GM12891 (cell line): ENCODE measurements around the gene LCE7A.

Source experiments
- DNase-seq: peaks from one replicate; pipeline ENCODE4 v3.0.0; 2011; ENCODE audit warnings: low spot score; ENCODE audit not compliant: insufficient read length
- FAIRE-seq: peaks from 2 replicates; lab custom pipeline; 2011; peaks lifted over from hg19 to GRCh38; lab: Jason Lieb, UNC
- PAX5 ChIP-seq: IDR thresholded peaks from 2 replicates; pipeline ENCODE4 v1.6.1; 2011; ENCODE audit warnings: low read length, moderate library complexity, mild to moderate bottlenecking; ENCODE audit not compliant: insufficient read depth, severe bottlenecking
- POLR2A ChIP-seq: IDR thresholded peaks from 2 replicates; pipeline ENCODE4 v1.6.1; 2011; ENCODE audit warnings: low read depth, low read length, control low read depth
- POLR2AphosphoS5 ChIP-seq: IDR thresholded peaks from 2 replicates; pipeline ENCODE4 v1.6.1; 2011; ENCODE audit warnings: low read depth, low read length, control low read depth
- POU2F2 ChIP-seq: IDR thresholded peaks from 2 replicates; pipeline ENCODE4 v1.6.1; 2011; ENCODE audit warnings: low read depth, mild to moderate bottlenecking, control low read depth, low read length, moderate library complexity
- SPI1 ChIP-seq: IDR thresholded peaks from 2 replicates; pipeline ENCODE4 v1.6.1; 2011; ENCODE audit warnings: low read depth, low read length, control low read depth
- TAF1 ChIP-seq: IDR thresholded peaks from 2 replicates; pipeline ENCODE4 v1.6.1; 2011; ENCODE audit warnings: low read depth, low read length, control low read depth

Gene LCE7A

GRCh38 chr1:152878042-152878441 lies 18.2 kb downstream of the LCE7A start, which contains the start of gene SMCP:
Gene SMCP (plus strand): TSS chr1:152878322. CDS start chr1:152884423, 6,101 bp downstream.
- FAIRE-seq = no peak
- no peak for DNase-seq
- TF ChIP-seq SPI1 = no peak
- TF ChIP-seq PAX5 = no peak
- no peak for TF ChIP-seq POU2F2
- TF ChIP-seq POLR2AphosphoS5 = no peak
- no peak for TF ChIP-seq POLR2A
- TF ChIP-seq TAF1 = no peak

GRCh38 chr1:152879559-152880198 lies 19.9 kb downstream of the LCE7A start:
- no peak for TF ChIP-seq POLR2AphosphoS5
- no peak for TF ChIP-seq SPI1
- no peak for TF ChIP-seq POLR2A
- TF ChIP-seq POU2F2 = no peak
- no peak for TF ChIP-seq PAX5
- TF ChIP-seq TAF1 = no peak
- FAIRE-seq (no peak), DNase-seq (no peak)

GRCh38 chr1:152880316-152880715 lies 20.5 kb downstream of the LCE7A start:
- FAIRE-seq (peak; percentile 16), DNase-seq (no peak)
- no peak for TF ChIP-seq TAF1
- TF ChIP-seq POLR2AphosphoS5 = no peak
- no peak for TF ChIP-seq POLR2A
- TF ChIP-seq PAX5 = no peak
- no peak for TF ChIP-seq POU2F2
- no peak for TF ChIP-seq SPI1

GRCh38 chr1:152880907-152881306 lies 21.1 kb downstream of the LCE7A start:
- TF ChIP-seq POU2F2 (no peak), SPI1 (no peak), PAX5 (no peak)
- DNase-seq (no peak), FAIRE-seq (no peak)

- no peak for TF ChIP-seq TAF1
- peak; percentile 68 for TF ChIP-seq SPI1
- FAIRE-seq (no peak), DNase-seq (no peak)
Measured at GRCh38 chr1:152884085-152884484, 24.3 kb downstream of the LCE7A start.

- DNase-seq (no peak), FAIRE-seq (no peak)
- TF ChIP-seq POLR2A (no peak), SPI1 (no peak), PAX5 (no peak), TAF1 (no peak), POU2F2 (no peak), POLR2AphosphoS5 (no peak)
Measured at GRCh38 chr1:152884506-152884905, 24.7 kb downstream of the LCE7A start.

GRCh38 chr1:152884966-152885624 lies 25.3 kb downstream of the LCE7A start:
- no peak for TF ChIP-seq POU2F2
- no peak for TF ChIP-seq PAX5
- no peak for TF ChIP-seq POLR2AphosphoS5
- no peak for TF ChIP-seq POLR2A
- TF ChIP-seq SPI1 = no peak
- no peak for TF ChIP-seq TAF1
- FAIRE-seq = no peak
- no peak for DNase-seq

GRCh38 chr1:152886085-152886484 lies 26.3 kb downstream of the LCE7A start:
- TF ChIP-seq POLR2A (no peak), POLR2AphosphoS5 (no peak), PAX5 (no peak), POU2F2 (no peak), SPI1 (no peak), TAF1 (no peak)
- FAIRE-seq = no peak
- DNase-seq = no peak

GRCh38 chr1:152886758-152887409 lies 27.1 kb downstream of the LCE7A start:
- DNase-seq (no peak), FAIRE-seq (no peak)
- TF ChIP-seq TAF1 (no peak), POU2F2 (no peak), PAX5 (no peak), POLR2AphosphoS5 (no peak), SPI1 (no peak), POLR2A (no peak)
